Astrocyte (in vitro differentiated cells and primary cell): ENCODE results near the gene KRT36. TPM values are rescaled to one million over a fixed set of nuclear protein-coding genes. Genes with fewer than 3 reads are reported as not detected.

ENCODE experiments used
- DNase-seq: peaks from one replicate; pipeline ENCODE4 v3.0.0-alpha.2; 2010; ENCODE audit warnings: low read depth
- FAIRE-seq: peaks from 2 replicates; lab custom pipeline; 2011; peaks lifted over from hg19 to GRCh38; lab: Jason Lieb, UNC
- H2AFZ ChIP-seq: 2 replicates; pipeline ENCODE4 v1.6.0; 2012; ENCODE audit warnings: low read depth, low read length, inconsistent platforms
- H3K27ac ChIP-seq: 2 replicates; pipeline ENCODE4 v1.5.1; 2011; ENCODE audit warnings: low read depth, low read length, inconsistent platforms
- H3K27me3 ChIP-seq: 2 replicates; pipeline ENCODE4 v1.6.0; 2011; ENCODE audit warnings: low read length, inconsistent platforms; ENCODE audit not compliant: insufficient read depth
- H3K36me3 ChIP-seq: 2 replicates; pipeline ENCODE4 v1.5.1; 2011; ENCODE audit warnings: low read length, inconsistent platforms; ENCODE audit not compliant: insufficient read depth
- H3K4me1 ChIP-seq: 2 replicates; pipeline ENCODE4 v1.5.1; 2011; ENCODE audit warnings: low read length, inconsistent platforms; ENCODE audit not compliant: insufficient read depth
- H3K4me2 ChIP-seq: 2 replicates; pipeline ENCODE4 v1.6.0; 2012; ENCODE audit warnings: low read length, inconsistent platforms
- H3K4me3 ChIP-seq: 2 replicates; pipeline ENCODE4 v1.5.1; 2011; ENCODE audit warnings: low read depth, mild to moderate bottlenecking, low read length, inconsistent platforms; ENCODE audit not compliant: insufficient read depth
- H3K79me2 ChIP-seq: 2 replicates; pipeline ENCODE4 v1.6.0; 2012; ENCODE audit warnings: mild to moderate bottlenecking, low read length, inconsistent platforms; ENCODE audit not compliant: insufficient read depth
- H3K9ac ChIP-seq: 2 replicates; pipeline ENCODE4 v1.6.0; 2012; ENCODE audit warnings: mild to moderate bottlenecking, low read length, inconsistent platforms
- H3K9me3 ChIP-seq: 2 replicates; pipeline ENCODE4 v1.5.1; 2012; ENCODE audit warnings: low read depth, mild to moderate bottlenecking, low read length, inconsistent platforms; ENCODE audit not compliant: insufficient read depth
- H4K20me1 ChIP-seq: 2 replicates; pipeline ENCODE4 v1.6.0; 2012; ENCODE audit warnings: low read length, inconsistent platforms; ENCODE audit not compliant: insufficient read depth
- H3K27ac Mint-ChIP-seq: one replicate; pipeline ENCODE4 v1.8.0; 2021; ENCODE audit warnings: mild to moderate bottlenecking, mixed read lengths; ENCODE audit not compliant: unreplicated experiment
- H3K27me3 Mint-ChIP-seq: one replicate; pipeline ENCODE4 v1.8.0; 2021; ENCODE audit warnings: low read depth, mixed read lengths; ENCODE audit not compliant: unreplicated experiment
- H3K36me3 Mint-ChIP-seq: one replicate; pipeline ENCODE4 v1.8.0; 2021; ENCODE audit warnings: low read depth, mixed read lengths; ENCODE audit not compliant: unreplicated experiment
- H3K4me1 Mint-ChIP-seq: one replicate; pipeline ENCODE4 v1.8.0; 2021; ENCODE audit warnings: low read depth, mixed read lengths; ENCODE audit not compliant: unreplicated experiment
- H3K4me3 Mint-ChIP-seq: one replicate; pipeline ENCODE4 v1.8.0; 2021; ENCODE audit warnings: mild to moderate bottlenecking, moderate library complexity, mixed read lengths; ENCODE audit not compliant: unreplicated experiment
- H3K9me3 Mint-ChIP-seq: one replicate; pipeline ENCODE4 v1.8.0; 2021; ENCODE audit warnings: mild to moderate bottlenecking, mixed read lengths; ENCODE audit not compliant: unreplicated experiment
- EZH2 ChIP-seq: IDR thresholded peaks from 2 replicates; pipeline ENCODE4 v1.6.1; 2012; ENCODE audit warnings: mild to moderate bottlenecking, low read length, inconsistent platforms; ENCODE audit not compliant: insufficient read depth
- total RNA-seq: library from RNA; stranded (reverse); gene quantifications from 2 replicates; pipeline ENCODE4 v1.2.1, GENCODE V29; 2021
- TF ChIP-seq, protein P1 (sequence below): IDR thresholded peaks from 2 replicates; pipeline ENCODE4 v1.5.1; 2011; ENCODE audit warnings: low read depth, mild to moderate bottlenecking, inconsistent platforms, low read length, moderate library complexity; ENCODE audit not compliant: insufficient read depth

Gene KRT36
- total RNA-seq, 1 donor from 2014 or later = not detected

DNA sequence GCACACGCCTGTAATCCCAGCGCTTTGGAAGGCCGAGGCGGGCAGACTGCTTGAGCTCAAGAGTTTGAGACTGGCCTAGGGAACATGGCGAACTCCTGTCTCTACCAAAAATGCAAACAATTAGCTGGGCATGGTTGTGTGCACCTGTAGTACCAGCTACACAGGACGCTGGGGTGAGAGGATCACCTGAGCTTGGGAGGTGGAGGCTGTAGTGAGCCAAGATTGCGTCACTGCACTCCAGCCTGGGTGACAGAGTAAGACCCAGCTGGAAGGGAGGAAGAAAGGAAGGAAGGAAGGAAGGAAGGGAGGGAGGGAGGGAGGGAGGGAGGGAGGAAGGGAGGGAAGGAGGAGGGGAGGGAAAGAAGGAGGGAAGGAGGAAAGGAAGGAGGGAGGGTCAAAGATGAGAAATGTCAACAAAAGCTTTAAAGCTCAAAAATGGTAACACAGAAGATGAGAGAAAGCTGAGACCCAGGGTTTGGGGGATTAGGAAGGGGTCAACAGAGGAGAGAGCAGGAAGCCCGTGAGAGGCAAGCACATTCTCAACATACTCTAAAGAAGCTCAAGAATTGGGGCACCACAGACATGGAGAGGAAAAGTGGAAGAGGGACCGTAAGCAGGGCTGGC is 43.3 kb upstream of the KRT36 start:
- no peaks in the 10 kb centered on the region for H3K9me3 Mint-ChIP-seq
- Histone ChIP-seq H3K4me3 (no peak overlapping the region), H2AFZ (no peak overlapping the region), H3K4me1 (peaks cover 22% of the 10 kb centered on the region), H3K4me2 (no peak overlapping the region), H3K9me3 (no peaks in the 10 kb centered on the region), H3K79me2 (no peaks in the 10 kb centered on the region), H3K9ac (no peak overlapping the region), H3K27ac (no peak overlapping the region), H3K27me3 (no peaks in the 10 kb centered on the region), H4K20me1 (no peaks in the 10 kb centered on the region), H3K36me3 (no peaks in the 10 kb centered on the region)
- TF ChIP-seq, protein P1, sequence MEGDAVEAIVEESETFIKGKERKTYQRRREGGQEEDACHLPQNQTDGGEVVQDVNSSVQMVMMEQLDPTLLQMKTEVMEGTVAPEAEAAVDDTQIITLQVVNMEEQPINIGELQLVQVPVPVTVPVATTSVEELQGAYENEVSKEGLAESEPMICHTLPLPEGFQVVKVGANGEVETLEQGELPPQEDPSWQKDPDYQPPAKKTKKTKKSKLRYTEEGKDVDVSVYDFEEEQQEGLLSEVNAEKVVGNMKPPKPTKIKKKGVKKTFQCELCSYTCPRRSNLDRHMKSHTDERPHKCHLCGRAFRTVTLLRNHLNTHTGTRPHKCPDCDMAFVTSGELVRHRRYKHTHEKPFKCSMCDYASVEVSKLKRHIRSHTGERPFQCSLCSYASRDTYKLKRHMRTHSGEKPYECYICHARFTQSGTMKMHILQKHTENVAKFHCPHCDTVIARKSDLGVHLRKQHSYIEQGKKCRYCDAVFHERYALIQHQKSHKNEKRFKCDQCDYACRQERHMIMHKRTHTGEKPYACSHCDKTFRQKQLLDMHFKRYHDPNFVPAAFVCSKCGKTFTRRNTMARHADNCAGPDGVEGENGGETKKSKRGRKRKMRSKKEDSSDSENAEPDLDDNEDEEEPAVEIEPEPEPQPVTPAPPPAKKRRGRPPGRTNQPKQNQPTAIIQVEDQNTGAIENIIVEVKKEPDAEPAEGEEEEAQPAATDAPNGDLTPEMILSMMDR = no peak
- no peak for TF ChIP-seq EZH2
- H3K4me3 Mint-ChIP-seq = no peak overlapping the region
- H3K36me3 Mint-ChIP-seq = peaks cover 2% of the 10 kb centered on the region
- peaks cover 21% of the 10 kb centered on the region for H3K4me1 Mint-ChIP-seq
- peaks cover 19% of the 10 kb centered on the region for H3K27me3 Mint-ChIP-seq
- DNase-seq = no peak
- no peak overlapping the region for H3K27ac Mint-ChIP-seq
- FAIRE-seq = no peak

DNA sequence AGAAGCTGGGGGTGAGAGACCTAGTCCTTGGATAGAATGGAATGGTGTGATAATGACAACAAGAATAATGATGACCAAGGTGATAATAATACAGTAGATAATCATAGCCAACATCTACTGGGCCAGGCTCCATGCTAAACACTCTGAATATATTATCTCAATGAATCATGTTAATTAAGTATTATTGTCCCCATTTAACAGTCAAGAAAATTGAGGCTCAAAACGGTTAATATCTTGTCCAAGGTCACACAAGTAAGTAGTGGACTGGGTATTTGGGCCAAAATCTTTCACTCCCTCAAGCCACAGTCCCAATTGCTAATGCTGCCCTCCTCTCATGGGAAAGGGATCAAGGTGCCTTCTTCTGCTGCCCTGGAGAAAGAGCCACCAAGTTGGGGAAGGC is 42.3 kb upstream of the KRT36 start:
- Histone ChIP-seq H3K4me2 (no peak overlapping the region), H3K4me3 (no peak overlapping the region), H3K9me3 (no peaks in the 10 kb centered on the region), H3K36me3 (no peaks in the 10 kb centered on the region), H3K27ac (no peak overlapping the region), H4K20me1 (no peaks in the 10 kb centered on the region), H2AFZ (no peak overlapping the region), H3K79me2 (peaks cover 8% of the 10 kb centered on the region), H3K4me1 (peaks cover 29% of the 10 kb centered on the region), H3K9ac (no peak overlapping the region), H3K27me3 (no peaks in the 10 kb centered on the region)
- Mint-ChIP-seq H3K27ac (no peak overlapping the region), H3K9me3 (no peaks in the 10 kb centered on the region), H3K4me3 (no peak overlapping the region), H3K36me3 (no peaks in the 10 kb centered on the region), H3K27me3 (peaks cover 17% of the 10 kb centered on the region), H3K4me1 (peaks cover 19% of the 10 kb centered on the region)
- TF ChIP-seq EZH2 = no peak
- TF ChIP-seq, protein P1 = no peak
- FAIRE-seq (no peak), DNase-seq (no peak)
